Measurements from ENCODE around the gene NCKAP1. TPM values are rescaled to one million over a fixed set of nuclear protein-coding genes. Genes with fewer than 3 reads are reported as not detected.
"Not testable (repeated sequence)": the region's sequence is repeated elsewhere in the genome, so short reads cannot be mapped to it uniquely, and the experiment has no call there.

Gene NCKAP1
- polyA plus RNA-seq, 2 donors: 46.7 to 82.0 TPM

DNA sequence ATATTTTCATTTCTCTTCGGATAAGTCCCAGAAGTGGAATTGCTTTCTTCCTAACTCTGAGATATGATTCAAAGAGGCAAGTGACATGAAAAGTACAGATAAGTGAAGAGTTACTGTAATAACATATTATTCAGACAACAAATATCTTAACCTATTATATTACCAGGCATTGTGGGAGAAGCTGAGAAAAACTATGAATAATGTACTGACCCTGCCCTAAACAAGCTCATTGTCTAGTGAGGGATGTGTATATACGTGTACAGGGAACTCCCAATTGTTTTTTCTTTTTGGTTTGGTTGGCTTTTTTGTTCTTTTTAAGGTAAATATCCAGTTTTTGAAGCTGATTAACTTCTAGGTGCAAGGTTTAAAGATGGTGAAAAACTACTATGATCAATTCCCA, 26.5 kb downstream of the NCKAP1 start:
- whole genome bisulfite sequencing, 2 donors: 75 to 86% methylated on average over 2 of the region's 2 CpGs
- H3K27ac ChIP-seq (ENCODE audit: low read depth in 2 of 2, low read length in 1 of 2): no peak overlapping the region
- H3K36me3 ChIP-seq (ENCODE audit: control insufficient read depth in 2 of 2, insufficient read depth in 2 of 2, low read length in 1 of 2): no peaks in the 10 kb centered on the region
- no peaks in the 10 kb centered on the region for H3K27me3 ChIP-seq (ENCODE audit: control insufficient read depth in 1 of 2, insufficient read depth in 2 of 2, low read length in 2 of 2)
- H3K9me3 ChIP-seq (ENCODE audit: control insufficient read depth in 2 of 2, insufficient read depth in 1 of 2, low read depth in 1 of 2, low read length in 1 of 2): no peaks in the 10 kb centered on the region
- H3K4me1 ChIP-seq (ENCODE audit: control insufficient read depth in 2 of 2, insufficient read depth in 2 of 2, low read length in 1 of 2): peaks cover 3 to 4% of the 10 kb centered on the region in 2 donors
- H3K4me3 ChIP-seq (ENCODE audit: low read depth in 1 of 2, low read length in 2 of 2): no peak overlapping the region

DNA sequence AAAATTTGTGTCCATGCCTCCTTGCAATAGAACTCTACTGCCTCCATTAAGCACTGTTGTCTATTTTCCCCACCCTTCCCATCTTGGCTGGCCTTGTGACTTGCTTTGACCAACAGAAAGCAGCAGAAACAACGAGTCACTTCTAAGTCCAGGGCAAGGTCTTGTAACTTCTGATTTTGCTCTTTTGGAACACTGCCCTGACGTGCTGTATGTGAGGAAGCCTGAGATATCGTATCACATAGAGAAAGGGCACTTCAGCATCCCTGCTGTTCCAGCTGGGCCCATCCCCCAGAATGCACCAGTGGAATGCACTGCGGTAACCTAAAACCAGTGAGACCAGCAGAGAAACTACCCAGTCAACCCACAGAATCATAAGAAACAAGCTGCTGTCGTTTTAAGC, 28.1 kb downstream of the NCKAP1 start:
- Histone ChIP-seq H3K4me1 (ENCODE audit: control insufficient read depth in 2 of 2, insufficient read depth in 2 of 2, low read length in 1 of 2) (peaks cover 3 to 4% of the 10 kb centered on the region in 2 donors), H3K27ac (ENCODE audit: low read depth in 2 of 2, low read length in 1 of 2) (no peak overlapping the region), H3K9me3 (ENCODE audit: control insufficient read depth in 2 of 2, insufficient read depth in 1 of 2, low read depth in 1 of 2, low read length in 1 of 2) (no peaks in the 10 kb centered on the region), H3K36me3 (ENCODE audit: control insufficient read depth in 2 of 2, insufficient read depth in 2 of 2, low read length in 1 of 2) (no peaks in the 10 kb centered on the region), H3K4me3 (ENCODE audit: low read depth in 1 of 2, low read length in 2 of 2) (no peak overlapping the region), H3K27me3 (ENCODE audit: control insufficient read depth in 1 of 2, insufficient read depth in 2 of 2, low read length in 2 of 2) (no peaks in the 10 kb centered on the region)
- 69 to 75% methylated on average over 5 of the region's 5 CpGs for WGBS, 2 donors

DNA sequence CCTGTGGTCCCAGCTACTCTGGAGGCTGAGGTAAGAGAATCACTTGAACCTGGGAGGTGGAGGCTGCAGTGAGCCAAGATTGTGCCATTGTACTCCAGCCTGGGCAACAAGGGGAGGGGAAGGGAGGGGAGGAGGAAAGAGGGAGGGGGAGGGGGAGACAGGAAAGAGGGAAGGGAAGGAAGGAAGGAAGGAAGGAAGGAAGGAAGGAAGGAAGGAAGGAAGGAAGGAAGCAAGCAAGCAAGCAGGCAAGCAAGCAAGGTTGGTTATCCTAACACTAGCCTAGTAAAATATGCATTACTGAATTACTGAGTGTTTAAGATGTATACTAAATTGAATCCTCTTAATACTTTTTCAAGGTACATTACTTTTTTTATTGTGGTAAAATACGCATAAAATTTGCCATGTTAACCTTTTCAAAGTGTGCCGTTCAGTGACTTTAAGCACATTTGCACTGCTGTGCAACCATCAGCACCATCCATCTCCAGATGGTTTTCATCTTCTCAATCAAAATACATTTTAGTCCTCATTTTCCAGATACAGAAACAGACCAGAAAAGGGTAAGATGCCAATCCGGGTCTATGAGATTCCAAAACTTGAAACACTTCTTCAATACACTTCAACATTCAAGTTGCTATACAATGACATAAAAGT, 28.9 kb downstream of the NCKAP1 start:
- no peak overlapping the region for H3K27ac ChIP-seq (ENCODE audit: low read depth in 2 of 2, low read length in 1 of 2)
- H3K4me1 ChIP-seq (ENCODE audit: control insufficient read depth in 2 of 2, insufficient read depth in 2 of 2, low read length in 1 of 2): peaks cover 3 to 4% of the 10 kb centered on the region in 2 donors
- no peak overlapping the region for H3K4me3 ChIP-seq (ENCODE audit: low read depth in 1 of 2, low read length in 2 of 2)
- H3K27me3 ChIP-seq (ENCODE audit: control insufficient read depth in 1 of 2, insufficient read depth in 2 of 2, low read length in 2 of 2): no peaks in the 10 kb centered on the region
- H3K9me3 ChIP-seq (ENCODE audit: control insufficient read depth in 2 of 2, insufficient read depth in 1 of 2, low read depth in 1 of 2, low read length in 1 of 2): no peaks in the 10 kb centered on the region
- H3K36me3 ChIP-seq (ENCODE audit: control insufficient read depth in 2 of 2, insufficient read depth in 2 of 2, low read length in 1 of 2): no peaks in the 10 kb centered on the region
- 85 to 91% methylated on average over 3 of the region's 3 CpGs for WGBS, 2 donors

DNA sequence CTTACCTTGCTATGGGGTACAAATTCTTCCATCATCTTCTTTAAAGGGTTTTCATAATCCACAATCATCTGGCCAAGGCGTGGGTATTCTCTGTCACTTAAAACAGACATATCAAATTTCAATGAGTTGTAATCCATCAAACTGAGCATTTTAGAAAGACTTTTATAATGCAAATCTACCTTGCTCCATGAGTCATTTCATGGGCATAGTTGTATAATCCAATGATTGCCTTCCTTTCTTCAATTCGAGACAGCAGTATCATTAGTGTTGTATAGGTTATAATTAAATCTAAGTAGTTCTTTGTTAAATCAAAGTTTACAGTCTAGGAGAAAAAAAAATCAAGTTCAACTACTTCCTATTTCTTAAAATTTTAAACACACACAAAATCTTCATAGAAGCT, 36.3 kb downstream of the NCKAP1 start:
- Histone ChIP-seq H3K36me3 (ENCODE audit: control insufficient read depth in 2 of 2, insufficient read depth in 2 of 2, low read length in 1 of 2) (no peaks in the 10 kb centered on the region), H3K27me3 (ENCODE audit: control insufficient read depth in 1 of 2, insufficient read depth in 2 of 2, low read length in 2 of 2) (no peaks in the 10 kb centered on the region), H3K4me1 (ENCODE audit: control insufficient read depth in 2 of 2, insufficient read depth in 2 of 2, low read length in 1 of 2) (no peaks in the 10 kb centered on the region), H3K9me3 (ENCODE audit: control insufficient read depth in 2 of 2, insufficient read depth in 1 of 2, low read depth in 1 of 2, low read length in 1 of 2) (no peaks in the 10 kb centered on the region), H3K4me3 (ENCODE audit: low read depth in 1 of 2, low read length in 2 of 2) (no peak overlapping the region), H3K27ac (ENCODE audit: low read depth in 2 of 2, low read length in 1 of 2) (no peak overlapping the region)
- 55 to 73% methylated on average over 2 of the region's 2 CpGs for whole genome bisulfite sequencing, 2 donors

DNA sequence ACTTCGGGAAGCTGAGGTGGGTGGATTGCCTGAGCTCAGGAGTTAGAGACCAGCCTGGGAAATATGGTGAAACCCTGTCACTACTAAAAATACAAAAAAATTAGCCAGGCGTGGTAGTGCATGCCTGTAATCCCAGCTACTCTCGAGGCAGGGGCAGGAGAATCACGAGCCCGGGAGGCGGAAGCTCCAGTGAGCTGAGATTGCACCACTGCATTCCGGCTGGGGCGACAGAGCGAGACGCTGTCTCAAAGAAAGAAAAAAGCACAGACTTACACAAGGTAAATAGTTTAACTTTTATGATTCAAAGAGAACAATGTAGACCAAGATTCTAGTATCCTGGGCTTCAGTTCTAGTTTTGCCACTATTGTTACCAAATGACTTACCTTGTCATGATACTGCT, 37.4 kb downstream of the NCKAP1 start:
- Histone ChIP-seq H3K27me3 (ENCODE audit: control insufficient read depth in 1 of 2, insufficient read depth in 2 of 2, low read length in 2 of 2) (no peaks in the 10 kb centered on the region), H3K4me3 (ENCODE audit: low read depth in 1 of 2, low read length in 2 of 2) (no peak overlapping the region), H3K4me1 (ENCODE audit: control insufficient read depth in 2 of 2, insufficient read depth in 2 of 2, low read length in 1 of 2) (no peaks in the 10 kb centered on the region), H3K9me3 (ENCODE audit: control insufficient read depth in 2 of 2, insufficient read depth in 1 of 2, low read depth in 1 of 2, low read length in 1 of 2) (no peaks in the 10 kb centered on the region), H3K36me3 (ENCODE audit: control insufficient read depth in 2 of 2, insufficient read depth in 2 of 2, low read length in 1 of 2) (no peaks in the 10 kb centered on the region), H3K27ac (ENCODE audit: low read depth in 2 of 2, low read length in 1 of 2) (no peak overlapping the region)
- 84 to 91% methylated on average over 10 of the region's 10 CpGs for WGBS, 2 donors

DNA sequence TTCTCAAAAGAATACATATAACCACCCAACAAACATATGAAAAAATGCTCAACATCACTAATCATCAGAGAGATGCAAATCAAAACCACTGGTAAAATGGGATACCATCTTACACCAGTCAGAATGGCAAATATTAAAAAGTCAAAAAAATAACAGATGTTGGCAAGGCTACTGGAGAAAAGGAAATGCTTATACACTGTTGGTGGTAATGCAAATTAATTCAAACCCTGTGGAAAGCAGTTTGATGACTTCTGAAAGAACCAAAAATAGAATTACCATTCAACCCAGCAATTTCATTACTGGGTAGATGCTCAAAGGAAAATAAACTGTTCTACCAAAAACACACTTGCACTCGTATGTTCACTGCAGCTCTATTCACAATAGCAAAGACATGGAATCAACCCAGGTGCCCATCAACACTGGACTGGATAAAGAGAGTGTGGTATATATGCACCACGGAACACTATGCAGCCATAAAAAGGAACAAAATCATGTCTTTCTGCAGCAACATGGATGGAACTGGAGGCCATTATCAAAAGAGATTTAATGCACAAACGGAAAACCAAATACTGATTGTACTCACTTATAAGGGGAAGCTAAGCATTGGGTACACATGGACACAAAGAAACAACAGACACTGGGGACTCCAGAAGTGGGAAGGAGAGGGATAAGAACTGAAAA, 38.8 kb downstream of the NCKAP1 start:
- Histone ChIP-seq H3K4me3 (ENCODE audit: low read depth in 1 of 2, low read length in 2 of 2) (no peak overlapping the region), H3K9me3 (ENCODE audit: control insufficient read depth in 2 of 2, insufficient read depth in 1 of 2, low read depth in 1 of 2, low read length in 1 of 2) (no peaks in the 10 kb centered on the region), H3K4me1 (ENCODE audit: control insufficient read depth in 2 of 2, insufficient read depth in 2 of 2, low read length in 1 of 2) (no peaks in the 10 kb centered on the region), H3K36me3 (ENCODE audit: control insufficient read depth in 2 of 2, insufficient read depth in 2 of 2, low read length in 1 of 2) (no peaks in the 10 kb centered on the region), H3K27me3 (ENCODE audit: control insufficient read depth in 1 of 2, insufficient read depth in 2 of 2, low read length in 2 of 2) (no peaks in the 10 kb centered on the region), H3K27ac (ENCODE audit: low read depth in 2 of 2, low read length in 1 of 2) (no peak overlapping the region)
- 94 to 97% methylated on average over 3 of the region's 3 CpGs for WGBS, 2 donors

DNA sequence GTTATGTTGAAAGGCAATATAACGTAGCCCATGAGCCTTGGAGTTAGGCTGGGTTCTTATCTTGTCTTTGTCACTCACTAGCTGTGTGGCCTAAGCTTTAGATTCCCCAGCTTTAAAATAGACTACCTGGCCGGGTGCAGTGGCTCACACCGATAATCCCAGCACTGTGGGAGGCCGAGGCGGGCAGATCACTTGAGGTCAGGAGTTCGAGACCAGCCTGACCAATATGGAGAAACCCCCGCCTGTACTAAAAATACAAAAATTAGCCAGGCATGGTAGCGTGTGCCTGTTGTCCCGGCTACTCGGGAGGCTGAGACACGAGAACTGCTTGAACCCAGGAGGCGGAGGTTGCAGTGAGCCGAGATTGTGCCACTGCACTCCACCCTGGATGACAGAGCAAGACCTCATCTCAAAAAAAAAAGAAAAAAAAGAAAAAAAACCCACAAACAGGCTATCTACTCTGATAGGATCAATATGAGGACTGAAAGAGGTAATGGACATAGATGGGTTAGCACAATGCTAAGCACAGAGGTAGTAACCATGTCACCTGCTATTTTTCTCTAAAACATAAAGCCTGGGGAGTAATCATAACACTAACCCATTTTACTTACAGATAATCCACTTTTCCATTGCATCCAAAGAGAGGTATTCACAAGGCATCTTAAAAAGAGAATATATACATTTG, 43.9 kb downstream of the NCKAP1 start:
- H3K36me3 ChIP-seq (ENCODE audit: control insufficient read depth in 2 of 2, insufficient read depth in 2 of 2, low read length in 1 of 2): no peaks in the 10 kb centered on the region
- no peaks in the 10 kb centered on the region for H3K4me1 ChIP-seq (ENCODE audit: control insufficient read depth in 2 of 2, insufficient read depth in 2 of 2, low read length in 1 of 2)
- H3K4me3 ChIP-seq (ENCODE audit: low read depth in 1 of 2, low read length in 2 of 2): no peak overlapping the region
- H3K27me3 ChIP-seq (ENCODE audit: control insufficient read depth in 1 of 2, insufficient read depth in 2 of 2, low read length in 2 of 2): no peaks in the 10 kb centered on the region
- no peak overlapping the region for H3K27ac ChIP-seq (ENCODE audit: low read depth in 2 of 2, low read length in 1 of 2)
- WGBS, 2 donors: 96 to 97% methylated on average over 13 of the region's 13 CpGs
- no peaks in the 10 kb centered on the region for H3K9me3 ChIP-seq (ENCODE audit: control insufficient read depth in 2 of 2, insufficient read depth in 1 of 2, low read depth in 1 of 2, low read length in 1 of 2)

DNA sequence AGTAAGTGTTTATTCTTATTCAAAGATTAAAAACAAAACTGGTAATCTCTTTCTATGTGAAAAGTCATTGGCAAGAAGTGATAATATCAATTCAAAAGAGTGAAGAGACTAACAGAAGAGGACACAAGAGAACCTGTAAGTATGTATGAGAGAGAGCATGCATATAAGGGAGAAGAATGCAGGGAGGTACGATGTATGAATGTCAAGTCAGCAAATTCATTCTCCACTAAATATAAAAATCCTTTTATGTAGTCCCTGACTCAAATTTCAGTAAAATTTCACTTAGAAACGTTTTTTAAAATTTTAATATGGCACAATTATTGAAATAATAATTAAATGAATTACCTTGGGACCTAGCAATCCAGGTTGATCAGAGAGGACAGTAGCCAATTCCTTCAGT, 55.3 kb downstream of the NCKAP1 start:
- Histone ChIP-seq H3K4me3 (ENCODE audit: low read depth in 1 of 2, low read length in 2 of 2) (no peak overlapping the region), H3K9me3 (ENCODE audit: control insufficient read depth in 2 of 2, insufficient read depth in 1 of 2, low read depth in 1 of 2, low read length in 1 of 2) (no peaks in the 10 kb centered on the region), H3K27ac (ENCODE audit: low read depth in 2 of 2, low read length in 1 of 2) (no peak overlapping the region), H3K36me3 (ENCODE audit: control insufficient read depth in 2 of 2, insufficient read depth in 2 of 2, low read length in 1 of 2) (peaks cover 0 to 2% of the 10 kb centered on the region in 2 donors), H3K4me1 (ENCODE audit: control insufficient read depth in 2 of 2, insufficient read depth in 2 of 2, low read length in 1 of 2) (no peaks in the 10 kb centered on the region), H3K27me3 (ENCODE audit: control insufficient read depth in 1 of 2, insufficient read depth in 2 of 2, low read length in 2 of 2) (no peaks in the 10 kb centered on the region)
- WGBS, 2 donors: 50 to 52% methylated on average over 2 of the region's 2 CpGs

DNA sequence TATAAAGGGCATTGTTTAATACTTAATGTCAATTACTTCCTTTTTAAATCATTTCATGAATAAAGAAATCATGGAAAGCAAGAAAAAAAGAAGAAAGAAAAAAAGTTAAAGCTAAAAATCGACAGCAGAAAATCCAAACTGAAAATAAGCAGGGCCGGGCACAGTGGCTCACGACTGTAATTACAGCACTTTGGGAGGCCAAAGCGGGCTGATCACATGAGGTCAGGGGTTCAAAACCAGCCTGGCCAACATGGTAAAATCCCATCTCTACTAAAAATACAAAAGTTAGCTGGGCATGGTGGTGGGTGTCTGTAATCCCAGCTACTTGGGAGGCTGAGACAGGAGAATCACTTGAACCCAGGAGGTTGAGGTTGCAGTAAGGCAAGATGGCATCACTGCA, 56.8 kb downstream of the NCKAP1 start:
- not testable (repeated sequence) for H3K9me3 ChIP-seq (ENCODE audit: control insufficient read depth in 2 of 2, insufficient read depth in 1 of 2, low read depth in 1 of 2, low read length in 1 of 2); H3K4me1 ChIP-seq (ENCODE audit: control insufficient read depth in 2 of 2, insufficient read depth in 2 of 2, low read length in 1 of 2); H3K27me3 ChIP-seq (ENCODE audit: control insufficient read depth in 1 of 2, insufficient read depth in 2 of 2, low read length in 2 of 2); H3K36me3 ChIP-seq (ENCODE audit: control insufficient read depth in 2 of 2, insufficient read depth in 2 of 2, low read length in 1 of 2); H3K4me3 ChIP-seq (ENCODE audit: low read depth in 1 of 2, low read length in 2 of 2); H3K27ac ChIP-seq (ENCODE audit: low read depth in 2 of 2, low read length in 1 of 2)
- 82 to 84% methylated on average over 4 of the region's 4 CpGs for WGBS, 2 donors
